Gastrocnemius medialis (tissue), 4 donors: ENCODE results near the gene ARSG.

Source experiments
- CTCF ChIP-seq, 5 experiments: fragments of 450-650 bp in 3 of 5; fragments of 200-600 bp in 2 of 5; sonication (generic) in 2 of 5; IDR thresholded peaks in 4 of 5; conservative IDR thresholded peaks in 1 of 5; 1 replicate in 4 of 5; 2 replicates in 1 of 5; pipeline ENCODE4 v1.5.1; 2016 to 2019; ENCODE audit warnings: antibody characterized with exemption in 5 of 5, mild to moderate bottlenecking in 3 of 5, moderate library complexity in 3 of 5
- POLR2A ChIP-seq, 2 donors: fragments of 450-650 bp; IDR thresholded peaks; one replicate each; pipeline ENCODE4 v1.6.1; 2017; ENCODE audit warnings: antibody characterized with exemption in 2 of 2, mild to moderate bottlenecking in 2 of 2, moderate library complexity in 2 of 2

- TF ChIP-seq CTCF (IDR thresholded peaks at IDR 0.05 in 4 of 5, conservative IDR thresholded peaks at IDR 0.05 in 1 of 5) (no peak), POLR2A (IDR thresholded peaks at IDR 0.05) (no peak)
Measured at GRCh38 chr17:68293490-68294195, 2.3 kb downstream of the ARSG start.
